ENCODE results near the gene MAVS.
"Not testable (repeated sequence)": the region's sequence is repeated elsewhere in the genome, so short reads cannot be mapped to it uniquely, and the experiment has no call there.

The MAVS gene

GRCh38 chr20:3854462-3854871, 7.8 kb downstream of the MAVS start:
- DNase-seq (ENCODE audit: low spot score), result no peak

- peak; percentile 84 for DNase-seq (ENCODE audit: low spot score)
These were observed 10.8 kb downstream of the MAVS start for GRCh38 chr20:3857405-3857804.

GRCh38 chr20:3858689-3859088, 12.1 kb downstream of the MAVS start:
- DNase-seq (ENCODE audit: low spot score), result no peak

- DNase-seq (ENCODE audit: low spot score), result no peak
These were observed 14.6 kb downstream of the MAVS start for GRCh38 chr20:3861191-3861590.

- DNase-seq (ENCODE audit: low spot score), result no peak
These were observed 15.7 kb downstream of the MAVS start for GRCh38 chr20:3862333-3862732.

- no peak for DNase-seq (ENCODE audit: low spot score)
These were observed 16.7 kb downstream of the MAVS start for GRCh38 chr20:3863317-3863716.

- DNase-seq (ENCODE audit: low spot score), result no peak
These were observed 17.9 kb downstream of the MAVS start for GRCh38 chr20:3864518-3864917.

GRCh38 chr20:3865152-3865886, 18.7 kb downstream of the MAVS start:
- DNase-seq (ENCODE audit: low spot score), result no peak

GRCh38 chr20:3865887-3866407, 19.3 kb downstream of the MAVS start:
- no peak for DNase-seq (ENCODE audit: low spot score)

GRCh38 chr20:3866464-3866863, 19.8 kb downstream of the MAVS start:
- no peak for DNase-seq (ENCODE audit: low spot score)

GRCh38 chr20:3867802-3868201, 21.2 kb downstream of the MAVS start:
- DNase-seq (ENCODE audit: low spot score), result no peak

GRCh38 chr20:3869839-3870634, 23.4 kb downstream of the MAVS start:
- DNase-seq (ENCODE audit: low spot score), result no peak

- DNase-seq (ENCODE audit: low spot score), result no peak
These were observed 25.1 kb downstream of the MAVS start for GRCh38 chr20:3871550-3872265.

- no peak for DNase-seq (ENCODE audit: low spot score)
These were observed 26.9 kb downstream of the MAVS start for GRCh38 chr20:3873507-3873906.

- DNase-seq (ENCODE audit: low spot score), result no peak
These were observed 27.7 kb downstream of the MAVS start for GRCh38 chr20:3874194-3874844.

GRCh38 chr20:3875378-3875974, 28.8 kb downstream of the MAVS start:
- no peak for DNase-seq (ENCODE audit: low spot score)

- no peak for DNase-seq (ENCODE audit: low spot score)
These were observed 29.4 kb downstream of the MAVS start for GRCh38 chr20:3876000-3876399.

- DNase-seq (ENCODE audit: low spot score), result no peak
These were observed 30.0 kb downstream of the MAVS start for GRCh38 chr20:3876676-3877075.

GRCh38 chr20:3878921-3879274, 32.3 kb downstream of the MAVS start:
- DNase-seq (ENCODE audit: low spot score), result not testable (repeated sequence)

GRCh38 chr20:3885715-3886114, 39.1 kb downstream of the MAVS start:
- DNase-seq (ENCODE audit: low spot score), result no peak

- DNase-seq (ENCODE audit: low spot score), result no peak
These were observed 41.4 kb downstream of the MAVS start for GRCh38 chr20:3887876-3888620.

All from SW480 (cell line).